HEK293T (cell line): ENCODE results near the gene CYP4F22.
"Not testable (repeated sequence)": the region's sequence is repeated elsewhere in the genome, so short reads cannot be mapped to it uniquely, and the experiment has no call there.

ENCODE experiments used
- CTCF ChIA-PET: fragments of 350-600 bp; formaldehyde crosslinking; extraction: SDS; loops from one replicate; lab custom pipeline; 2021; ENCODE audit warnings: antibody characterized with exemption, inconsistent platforms; lab: Yijun Ruan, JAX
- POLR2A ChIA-PET: fragments of 350-600 bp; formaldehyde crosslinking; extraction: SDS; loops from one replicate; lab custom pipeline; 2020; ENCODE audit warnings: antibody characterized with exemption, inconsistent platforms; lab: Yijun Ruan, JAX
- DNase-seq: peaks from one replicate; pipeline ENCODE4 v3.0.0; 2012; ENCODE audit warnings: mixed read lengths; ENCODE audit errors: extremely low spot score
- ARNT ChIP-seq: fragments of 450-650 bp; IDR thresholded peaks from 2 replicates; pipeline ENCODE4 v1.6.1; 2017; ENCODE audit warnings: mild to moderate bottlenecking
- BHLHE40 ChIP-seq: fragments of 450-650 bp; IDR thresholded peaks from 2 replicates; pipeline ENCODE4 v1.6.1; 2016; ENCODE audit warnings: mild to moderate bottlenecking, moderate library complexity, borderline replicate concordance
- CTBP1 ChIP-seq: fragments of 450-650 bp; IDR thresholded peaks from 2 replicates; pipeline ENCODE4 v1.6.1; 2016; ENCODE audit warnings: borderline replicate concordance
- ELF4 ChIP-seq: fragments of 450-650 bp; IDR thresholded peaks from 2 replicates; pipeline ENCODE4 v1.6.1; 2017; ENCODE audit warnings: antibody characterized with exemption
- FOXA1 ChIP-seq: fragments of 450-650 bp; IDR thresholded peaks from 2 replicates; pipeline ENCODE4 v1.6.1; 2016; ENCODE audit warnings: mild to moderate bottlenecking
- FOXK2 ChIP-seq: fragments of 450-650 bp; IDR thresholded peaks from 2 replicates; pipeline ENCODE4 v1.6.1; 2016; ENCODE audit warnings: mild to moderate bottlenecking
- FOXM1 ChIP-seq: fragments of 450-650 bp; IDR thresholded peaks from 2 replicates; pipeline ENCODE4 v1.6.1; 2017; ENCODE audit warnings: mild to moderate bottlenecking, borderline replicate concordance
- HDGF ChIP-seq: fragments of 450-650 bp; IDR thresholded peaks from 2 replicates; pipeline ENCODE4 v1.6.1; 2017; ENCODE audit warnings: antibody characterized with exemption, borderline replicate concordance
- L3MBTL2 ChIP-seq: fragments of 450-650 bp; conservative IDR thresholded peaks from 2 replicates; pipeline ENCODE4 v1.6.1; 2016; ENCODE audit warnings: mild to moderate bottlenecking
- LEF1 ChIP-seq: fragments of 450-650 bp; IDR thresholded peaks from 2 replicates; pipeline ENCODE4 v1.6.1; 2017; ENCODE audit warnings: mild to moderate bottlenecking, borderline replicate concordance
- NFRKB ChIP-seq: fragments of 450-650 bp; IDR thresholded peaks from 2 replicates; pipeline ENCODE4 v1.6.1; 2016; ENCODE audit warnings: mild to moderate bottlenecking, moderate library complexity
- PKNOX1 ChIP-seq: fragments of 450-650 bp; IDR thresholded peaks from 2 replicates; pipeline ENCODE4 v1.6.1; 2016
- SP1 ChIP-seq: fragments of 450-650 bp; IDR thresholded peaks from 2 replicates; pipeline ENCODE4 v1.6.1; 2017
- SUZ12 ChIP-seq: fragments of 450-650 bp; IDR thresholded peaks from 2 replicates; pipeline ENCODE4 v1.6.1; 2016; ENCODE audit warnings: mild to moderate bottlenecking
- TARDBP ChIP-seq: fragments of 450-650 bp; IDR thresholded peaks from 2 replicates; pipeline ENCODE4 v1.6.1; 2016
- ZNF384 ChIP-seq: fragments of 450-650 bp; IDR thresholded peaks from 2 replicates; pipeline ENCODE4 v1.6.1; 2016

The CYP4F22 gene

GRCh38 chr19:15506074-15506571 is 2.2 kb upstream of the CYP4F22 start:
- ChIA-PET CTCF (interaction anchor here (1.0 kb wide), 1 partner anchor 127 kb away, joined by 3 read pairs; the partner anchor contains the start of gene AKAP8), POLR2A (interaction anchor here (0.8 kb wide), 1 partner anchor 16 kb away, joined by 4 read pairs; no protein-coding TSS in a partner anchor)
- TF ChIP-seq HDGF (no peak), FOXA1 (no peak), CTBP1 (no peak), L3MBTL2 (no peak), ARNT (no peak), SP1 (no peak), NFRKB (no peak), LEF1 (no peak), PKNOX1 (no peak), TARDBP (no peak), BHLHE40 (no peak)
- no peak for DNase-seq

- TF ChIP-seq L3MBTL2 (0 out of 2 replicates have a peak, but pooled peaks have one; percentile 9), ZNF384 (no peak)
- POLR2A ChIA-PET: interaction anchor here (0.6 to 0.8 kb wide), 2 partner anchors 15 to 88 kb away, joined by 3 to 4 read pairs; partner anchors contain the start of gene AKAP8L
- DNase-seq: no peak
- CTCF ChIA-PET: interaction anchor here (1.0 kb wide), 1 partner anchor 128 kb away, joined by 3 read pairs; the partner anchor contains the start of gene AKAP8
These were observed 974 bp upstream of the CYP4F22 start for GRCh38 chr19:15507068-15508034.

- TF ChIP-seq ELF4 (no peak), CTBP1 (no peak), SP1 (no peak), PKNOX1 (no peak), TARDBP (no peak), NFRKB (no peak), SUZ12 (no peak), LEF1 (no peak), FOXA1 (no peak), FOXM1 (no peak), FOXK2 (no peak), BHLHE40 (no peak), ZNF384 (no peak), HDGF (no peak), ARNT (no peak), L3MBTL2 (no peak)
- no peak for DNase-seq
- CTCF ChIA-PET: no interaction called here
- POLR2A ChIA-PET: no interaction called here
These were observed 3.5 kb downstream of the CYP4F22 start for GRCh38 chr19:15511671-15512424.

GRCh38 chr19:15515227-15515625 is 6.9 kb downstream of the CYP4F22 start:
- DNase-seq, CTCF ChIA-PET, POLR2A ChIA-PET: not testable (repeated sequence)

- DNase-seq: no peak
- TF ChIP-seq ARNT (no peak), FOXM1 (no peak), NFRKB (no peak), L3MBTL2 (no peak), SUZ12 (no peak), ELF4 (no peak), SP1 (no peak), HDGF (no peak), LEF1 (no peak)
- ChIA-PET POLR2A (no interaction called here), CTCF (no interaction called here)
These were observed 8.0 kb downstream of the CYP4F22 start for GRCh38 chr19:15516363-15516762.

GRCh38 chr19:15517778-15518177 is 9.5 kb downstream of the CYP4F22 start:
- POLR2A ChIA-PET: no interaction called here

More at GRCh38 chr19:15517778-15518177, 9.5 kb downstream of the CYP4F22 start:
- TF ChIP-seq ELF4 (no peak), TARDBP (no peak), CTBP1 (no peak), FOXA1 (no peak), PKNOX1 (no peak), FOXM1 (no peak), SP1 (no peak), ARNT (no peak), BHLHE40 (no peak), ZNF384 (no peak), L3MBTL2 (no peak), HDGF (no peak), LEF1 (no peak), NFRKB (no peak), FOXK2 (no peak), SUZ12 (no peak)
- no peak for DNase-seq
- CTCF ChIA-PET: no interaction called here
